Osteoblast (primary cell): Measurements from ENCODE around the gene PACSIN2. TPM values are rescaled to one million over a fixed set of nuclear protein-coding genes. Genes with fewer than 3 reads are reported as not detected.

ENCODE experiments used
- DNase-seq: peaks from one replicate; pipeline ENCODE4 v3.0.0; 2011; ENCODE audit warnings: low spot score, mixed read lengths; ENCODE audit not compliant: insufficient read length; ENCODE audit errors: missing footprints
- H2AFZ ChIP-seq: 2 replicates; pipeline ENCODE4 v1.6.0; 2011; ENCODE audit warnings: mild to moderate bottlenecking, low read length
- H3K27ac ChIP-seq: 2 replicates; pipeline ENCODE4 v1.5.1; 2011; ENCODE audit warnings: mild to moderate bottlenecking, low read depth, low read length, moderate library complexity
- H3K27me3 ChIP-seq: 2 replicates; pipeline ENCODE4 v1.6.0; 2012; ENCODE audit warnings: mild to moderate bottlenecking, control low read depth, inconsistent platforms, low read length, moderate library complexity; ENCODE audit not compliant: insufficient read depth
- H3K36me3 ChIP-seq: 2 replicates; pipeline ENCODE4 v1.5.1; 2011; ENCODE audit warnings: mild to moderate bottlenecking, low read length, control low read depth, moderate library complexity; ENCODE audit not compliant: insufficient read depth
- H3K4me1 ChIP-seq: 2 replicates; pipeline ENCODE4 v1.5.1; 2011; ENCODE audit warnings: mild to moderate bottlenecking, low read length, control low read depth, moderate library complexity; ENCODE audit not compliant: insufficient read depth
- H3K4me2 ChIP-seq: 2 replicates; pipeline ENCODE4 v1.6.0; 2011; ENCODE audit warnings: mild to moderate bottlenecking, low read length; ENCODE audit not compliant: insufficient read depth
- H3K4me3 ChIP-seq: fragments of 200-600 bp; sonication (generic); 3 replicates; pipeline ENCODE4 v1.5.1; 2012; ENCODE audit warnings: mild to moderate bottlenecking, low read length, inconsistent platforms; ENCODE audit not compliant: insufficient read depth
- H3K79me2 ChIP-seq: 2 replicates; pipeline ENCODE4 v1.6.0; 2012; ENCODE audit warnings: mild to moderate bottlenecking, low read length, control low read depth, inconsistent platforms; ENCODE audit not compliant: insufficient read depth
- H3K9me3 ChIP-seq: 2 replicates; pipeline ENCODE4 v1.5.1; 2011; ENCODE audit warnings: low read depth, low read length, control low read depth
- H4K20me1 ChIP-seq: 2 replicates; pipeline ENCODE4 v1.6.0; 2012; ENCODE audit warnings: mild to moderate bottlenecking, low read length, control low read depth; ENCODE audit not compliant: insufficient read depth
- CTCF ChIP-seq: IDR thresholded peaks from 2 replicates; pipeline ENCODE4 v1.5.1; 2011; ENCODE audit warnings: mild to moderate bottlenecking, low read depth, low read length, moderate library complexity; ENCODE audit errors: extremely low read depth
- total RNA-seq: library from RNA; depleted of rRNA; stranded (reverse); fragments of >200 nt; gene quantifications from 2 replicates; pipeline ENCODE4 v1.2.3, GENCODE V29; 2012

The PACSIN2 gene
- total RNA-seq, 1 donor, result 38.0 TPM

- Histone ChIP-seq H3K9me3 (no peaks in the 10 kb centered on the region), H3K27me3 (no peaks in the 10 kb centered on the region), H3K4me2 (no peak overlapping the region), H3K4me3 (no peak overlapping the region), H3K27ac (no peak overlapping the region), H3K4me1 (peaks cover 9% of the 10 kb centered on the region), H3K79me2 (peaks cover 89% of the 10 kb centered on the region), H2AFZ (no peak overlapping the region), H4K20me1 (peaks cover 49% of the 10 kb centered on the region), H3K36me3 (peaks cover 4% of the 10 kb centered on the region)
- TF ChIP-seq CTCF, result no peak
- DNase-seq, result no peak
Observed at GRCh38 chr22:42966497-42966896, 48.5 kb downstream of the PACSIN2 start.

DNA sequence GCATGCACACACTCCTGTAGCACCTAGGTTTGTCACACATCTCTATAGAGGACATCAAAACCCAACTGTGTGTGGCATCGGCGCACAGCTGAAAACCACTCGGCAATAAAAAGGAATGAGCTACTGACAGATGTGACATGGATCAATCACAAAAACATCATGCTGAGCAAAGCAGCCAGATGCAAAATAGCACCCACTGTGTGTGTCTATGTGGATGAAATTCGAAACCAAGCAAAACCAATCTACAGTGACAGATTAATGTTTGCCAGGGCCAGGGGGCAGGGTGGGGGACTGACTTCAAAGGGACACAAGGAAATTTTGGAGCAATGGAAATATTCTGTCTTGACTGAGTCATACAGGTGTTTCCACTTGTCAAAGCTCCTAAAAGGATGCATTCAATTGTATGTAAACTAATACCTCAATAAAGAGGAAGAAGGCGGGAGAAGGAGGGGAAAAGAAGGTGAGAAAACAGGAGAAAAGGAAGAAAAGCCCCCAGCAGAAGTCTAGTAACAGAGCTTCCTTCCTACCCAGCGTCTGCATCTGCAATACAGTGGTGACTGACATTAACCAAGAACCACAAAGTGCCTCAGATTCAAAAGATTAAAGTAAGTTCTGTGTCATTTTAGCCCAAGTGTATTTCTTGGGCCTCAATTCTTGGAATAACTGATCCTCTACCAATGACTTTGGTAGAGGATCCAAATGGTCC lies 49.8 kb downstream of the PACSIN2 start:
- Histone ChIP-seq H3K27ac (no peak overlapping the region), H4K20me1 (peaks cover 51% of the 10 kb centered on the region), H3K4me2 (no peak overlapping the region), H3K27me3 (no peaks in the 10 kb centered on the region), H3K9me3 (no peaks in the 10 kb centered on the region), H3K79me2 (peaks cover 93% of the 10 kb centered on the region), H3K4me3 (no peak overlapping the region), H3K36me3 (peaks cover 4% of the 10 kb centered on the region), H2AFZ (no peak overlapping the region), H3K4me1 (peaks cover 14% of the 10 kb centered on the region)
- DNase-seq, result no peak
- no peak for TF ChIP-seq CTCF

DNA sequence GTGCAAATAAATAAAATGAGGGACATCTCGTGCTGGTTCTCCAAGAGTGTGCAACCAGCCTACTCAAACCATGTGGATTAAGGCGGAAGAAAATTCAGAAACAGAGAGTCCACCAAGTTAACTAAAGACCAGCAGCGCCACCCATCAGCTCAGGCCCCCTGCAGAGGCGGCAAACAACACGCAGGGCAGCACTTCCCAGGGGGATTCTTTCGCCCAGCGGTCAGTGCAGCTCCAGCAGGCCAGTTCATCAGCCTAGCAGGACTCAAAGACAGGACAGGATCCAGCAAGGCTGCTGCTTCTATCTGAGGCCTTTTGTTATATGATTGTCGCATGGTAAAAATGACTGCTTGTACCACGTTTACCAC lies 51.7 kb downstream of the PACSIN2 start:
- no peaks in the 10 kb centered on the region for H3K9me3 ChIP-seq
- H4K20me1 ChIP-seq, result peaks cover 37% of the 10 kb centered on the region
- no peak overlapping the region for H3K27ac ChIP-seq
- no peaks in the 10 kb centered on the region for H3K27me3 ChIP-seq
- H3K4me2 ChIP-seq, result no peak overlapping the region
- DNase-seq, result no peak
- H2AFZ ChIP-seq, result no peak overlapping the region
- peaks cover 93% of the 10 kb centered on the region for H3K79me2 ChIP-seq
- no peak overlapping the region for H3K4me3 ChIP-seq
- peaks cover 4% of the 10 kb centered on the region for H3K36me3 ChIP-seq
- peaks cover 16% of the 10 kb centered on the region for H3K4me1 ChIP-seq
- no peak for TF ChIP-seq CTCF

- no peak for DNase-seq
- peaks cover 94% of the 10 kb centered on the region for H3K79me2 ChIP-seq
- H3K27me3 ChIP-seq, result no peaks in the 10 kb centered on the region
- H4K20me1 ChIP-seq, result peaks cover 37% of the 10 kb centered on the region
- H3K4me1 ChIP-seq, result peaks cover 19% of the 10 kb centered on the region
- no peak overlapping the region for H3K4me3 ChIP-seq
- H3K27ac ChIP-seq, result no peak overlapping the region
- no peak for TF ChIP-seq CTCF
- H3K9me3 ChIP-seq, result no peaks in the 10 kb centered on the region
- H2AFZ ChIP-seq, result no peak overlapping the region
- H3K4me2 ChIP-seq, result no peak overlapping the region
- H3K36me3 ChIP-seq, result peaks cover 4% of the 10 kb centered on the region
Observed at GRCh38 chr22:42962295-42963230, 52.4 kb downstream of the PACSIN2 start.
